ENCODE results near the gene AGBL1.

- TF ChIP-seq CTCF (IDR thresholded peaks at IDR 0.05) (no peak), EP300 (IDR thresholded peaks at IDR 0.05) (no peak), POLR2A (IDR thresholded peaks at IDR 0.05) (no peak)
Measured at GRCh38 chr15:86711476-86711875, 631.8 kb downstream of the AGBL1 start.
